ENCODE measurements around the gene GLB1L2. TPM values are rescaled to one million over a fixed set of nuclear protein-coding genes. Genes with fewer than 3 reads are reported as not detected.

The GLB1L2 gene
- polyA plus RNA-seq, 1 of the 3 experiments (the other 2 are of a cell fraction) = 3.4 TPM

DNA sequence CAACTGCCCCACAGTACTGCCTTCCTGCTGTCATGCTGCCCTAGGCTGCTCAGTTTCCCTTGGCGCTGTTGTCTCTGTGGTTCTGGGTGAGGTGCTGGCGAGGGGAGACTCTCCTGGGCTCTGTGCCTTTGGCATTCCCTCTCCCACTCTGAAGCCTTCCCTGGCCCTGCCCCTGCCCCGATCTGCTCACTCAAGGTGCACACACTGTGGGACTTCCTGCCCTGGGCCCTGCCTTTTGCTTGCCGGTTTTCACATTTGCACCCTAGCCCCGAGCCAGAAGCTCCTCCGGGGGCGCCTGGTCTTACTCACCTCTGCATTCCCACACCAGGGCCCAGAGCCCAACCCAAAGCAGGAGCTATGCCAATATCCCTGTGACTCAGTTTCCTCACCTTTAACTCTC, 68.2 kb downstream of the GLB1L2 start:
- H3K27me3 ChIP-seq (ENCODE audit: insufficient read depth) = no peaks in the 10 kb centered on the region
- H2AFZ ChIP-seq (ENCODE audit: low read depth) = no peak overlapping the region
- H3K4me3 ChIP-seq (ENCODE audit: low read depth in 2 of 2, low read length in 1 of 2) = no peak overlapping the region
- no peak for DNase-seq
- no peak for TF ChIP-seq TEAD4 (IDR thresholded peaks at IDR 0.05; ENCODE audit: borderline replicate concordance, insufficient read depth)
- TF ChIP-seq, protein P1, sequence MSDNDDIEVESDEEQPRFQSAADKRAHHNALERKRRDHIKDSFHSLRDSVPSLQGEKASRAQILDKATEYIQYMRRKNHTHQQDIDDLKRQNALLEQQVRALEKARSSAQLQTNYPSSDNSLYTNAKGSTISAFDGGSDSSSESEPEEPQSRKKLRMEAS (IDR thresholded peaks at IDR 0.05; ENCODE audit: low read depth) = no peak
- WGBS (ENCODE audit: low lambda C conversion rate) = 38% methylated on average over 2 of the region's 7 CpGs
- H3K4me2 ChIP-seq = no peak overlapping the region
- H3K9me3 ChIP-seq = no peaks in the 10 kb centered on the region
- H3K4me1 ChIP-seq (ENCODE audit: control insufficient read depth in 1 of 2, insufficient read depth in 2 of 2, low read depth in 1 of 2, low read length in 1 of 2) = peaks cover 0 to 15% of the 10 kb centered on the region in 2 experiments; a peak in 1 of 4 replicates
- H3K79me2 ChIP-seq (ENCODE audit: insufficient read depth) = no peaks in the 10 kb centered on the region
- no peaks in the 10 kb centered on the region for H4K20me1 ChIP-seq (ENCODE audit: insufficient read depth)
- no peak overlapping the region for H3K9ac ChIP-seq
- H3K27ac ChIP-seq (ENCODE audit: low read depth in 2 of 2, low read length in 1 of 2) = no peak overlapping the region
- ChIA-PET CTCF (no interaction called here), POLR2A (interaction anchor here (1.0 kb wide), 1 partner anchor 12 kb away, joined by 3 read pairs; the partner anchor contains the start of gene B3GAT1)
- H3K36me3 ChIP-seq (replicated peaks in 1 of 2; ENCODE audit: control insufficient read depth in 1 of 2, insufficient read depth in 2 of 2, low read length in 1 of 2) = no peaks in the 10 kb centered on the region
- H3F3A ChIP-seq (replicated peaks; ENCODE audit: insufficient read depth) = no peaks in the 10 kb centered on the region
- H3K9me2 ChIP-seq = no peaks in the 10 kb centered on the region

DNA sequence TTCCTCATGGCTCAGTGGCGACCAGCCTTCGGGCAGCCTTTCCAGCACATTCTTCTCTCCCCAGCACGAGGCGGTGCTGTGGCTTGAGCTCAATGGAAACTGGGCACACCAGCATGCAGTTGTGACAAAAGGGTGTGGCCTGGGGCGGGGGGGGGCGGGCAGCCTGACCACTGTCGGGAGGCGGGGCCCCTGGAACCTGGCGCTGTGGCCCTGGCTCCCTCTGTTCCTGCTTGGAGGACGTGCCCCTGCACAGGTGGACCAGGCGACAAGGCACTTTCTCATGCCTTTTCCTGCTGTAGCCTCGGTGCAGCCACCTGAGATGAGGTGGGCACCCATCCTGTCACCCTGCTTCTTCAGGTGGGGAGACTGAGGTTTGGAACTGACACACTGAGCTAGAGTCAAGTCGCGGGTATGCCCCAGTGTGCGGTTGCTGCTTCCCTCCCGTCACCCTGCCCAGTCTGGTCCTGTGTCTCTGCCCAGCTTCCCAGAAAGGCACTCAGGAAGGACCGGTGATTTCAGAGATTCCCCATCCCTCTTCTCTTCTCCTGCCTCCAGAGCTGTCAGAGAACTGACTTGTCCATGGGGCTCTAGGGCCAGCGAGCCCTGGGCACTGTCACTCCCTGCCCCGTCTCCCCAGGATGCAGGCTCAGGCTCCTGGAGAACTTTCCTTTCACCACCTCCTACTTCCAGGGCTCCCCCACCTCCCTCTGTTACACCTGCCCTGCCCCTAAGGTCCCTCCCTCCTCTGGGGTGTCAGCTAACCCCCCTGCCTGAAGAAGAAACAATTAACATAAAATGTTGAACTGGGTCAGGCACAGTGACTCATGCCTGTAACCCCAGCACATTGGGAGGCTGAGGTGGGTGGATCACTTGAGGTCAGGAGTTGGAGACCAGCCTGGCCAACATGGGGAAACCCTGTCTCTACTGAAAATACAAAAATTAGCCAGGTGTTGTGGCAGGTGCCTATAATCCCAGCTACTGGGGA, 70.3 kb downstream of the GLB1L2 start:
- ChIA-PET CTCF (interaction anchor here (1.4 kb wide), 1 partner anchor 10 kb away, joined by 4 read pairs; the partner anchor contains the start of gene B3GAT1), POLR2A (no interaction called here)
- WGBS (ENCODE audit: low lambda C conversion rate) = 64% methylated on average over 10 of the region's 19 CpGs
- Histone ChIP-seq H3F3A (replicated peaks; ENCODE audit: insufficient read depth) (no peaks in the 10 kb centered on the region), H3K4me1 (ENCODE audit: control insufficient read depth in 1 of 2, insufficient read depth in 2 of 2, low read depth in 1 of 2, low read length in 1 of 2) (peaks cover 0 to 16% of the 10 kb centered on the region in 2 experiments; a peak in 1 of 4 replicates), H3K9me2 (no peaks in the 10 kb centered on the region), H3K9me3 (no peaks in the 10 kb centered on the region), H3K79me2 (ENCODE audit: insufficient read depth) (no peaks in the 10 kb centered on the region), H3K9ac (no peak overlapping the region), H3K36me3 (replicated peaks in 1 of 2; ENCODE audit: control insufficient read depth in 1 of 2, insufficient read depth in 2 of 2, low read length in 1 of 2) (no peaks in the 10 kb centered on the region), H3K27ac (ENCODE audit: low read depth in 2 of 2, low read length in 1 of 2) (no peak overlapping the region), H3K4me2 (no peak overlapping the region), H4K20me1 (ENCODE audit: insufficient read depth) (no peaks in the 10 kb centered on the region), H3K27me3 (ENCODE audit: insufficient read depth) (no peaks in the 10 kb centered on the region), H2AFZ (ENCODE audit: low read depth) (no peak overlapping the region), H3K4me3 (ENCODE audit: low read depth in 2 of 2, low read length in 1 of 2) (no peak overlapping the region)
- DNase-seq = no peak
- TF ChIP-seq RCOR1 (IDR thresholded peaks at IDR 0.05; ENCODE audit: low read length) (no peak), TEAD4 (IDR thresholded peaks at IDR 0.05; ENCODE audit: borderline replicate concordance, insufficient read depth) (no peak), GATA2 (CRISPR knock-in tag; IDR thresholded peaks at IDR 0.05) (no peak), EZH2phosphoT487 (IDR thresholded peaks at IDR 0.05; ENCODE audit: borderline replicate concordance, low read depth) (no peak), TAF1 (IDR thresholded peaks at IDR 0.05; ENCODE audit: borderline replicate concordance, low read depth, low read length) (no peak), MXI1 (IDR thresholded peaks at IDR 0.05; ENCODE audit: low read depth, low read length) (no peak), EP300 (IDR thresholded peaks at IDR 0.05; ENCODE audit: borderline replicate concordance in 1 of 2, low read depth in 1 of 2, low read length in 1 of 2) (no peak), FOXJ3 (CRISPR knock-in tag; IDR thresholded peaks at IDR 0.05) (no peak)
- TF ChIP-seq, protein P2, sequence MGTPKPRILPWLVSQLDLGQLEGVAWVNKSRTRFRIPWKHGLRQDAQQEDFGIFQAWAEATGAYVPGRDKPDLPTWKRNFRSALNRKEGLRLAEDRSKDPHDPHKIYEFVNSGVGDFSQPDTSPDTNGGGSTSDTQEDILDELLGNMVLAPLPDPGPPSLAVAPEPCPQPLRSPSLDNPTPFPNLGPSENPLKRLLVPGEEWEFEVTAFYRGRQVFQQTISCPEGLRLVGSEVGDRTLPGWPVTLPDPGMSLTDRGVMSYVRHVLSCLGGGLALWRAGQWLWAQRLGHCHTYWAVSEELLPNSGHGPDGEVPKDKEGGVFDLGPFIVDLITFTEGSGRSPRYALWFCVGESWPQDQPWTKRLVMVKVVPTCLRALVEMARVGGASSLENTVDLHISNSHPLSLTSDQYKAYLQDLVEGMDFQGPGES (IDR thresholded peaks at IDR 0.05; ENCODE audit: low read depth, low read length) = no peak
- TF ChIP-seq, protein P3, sequence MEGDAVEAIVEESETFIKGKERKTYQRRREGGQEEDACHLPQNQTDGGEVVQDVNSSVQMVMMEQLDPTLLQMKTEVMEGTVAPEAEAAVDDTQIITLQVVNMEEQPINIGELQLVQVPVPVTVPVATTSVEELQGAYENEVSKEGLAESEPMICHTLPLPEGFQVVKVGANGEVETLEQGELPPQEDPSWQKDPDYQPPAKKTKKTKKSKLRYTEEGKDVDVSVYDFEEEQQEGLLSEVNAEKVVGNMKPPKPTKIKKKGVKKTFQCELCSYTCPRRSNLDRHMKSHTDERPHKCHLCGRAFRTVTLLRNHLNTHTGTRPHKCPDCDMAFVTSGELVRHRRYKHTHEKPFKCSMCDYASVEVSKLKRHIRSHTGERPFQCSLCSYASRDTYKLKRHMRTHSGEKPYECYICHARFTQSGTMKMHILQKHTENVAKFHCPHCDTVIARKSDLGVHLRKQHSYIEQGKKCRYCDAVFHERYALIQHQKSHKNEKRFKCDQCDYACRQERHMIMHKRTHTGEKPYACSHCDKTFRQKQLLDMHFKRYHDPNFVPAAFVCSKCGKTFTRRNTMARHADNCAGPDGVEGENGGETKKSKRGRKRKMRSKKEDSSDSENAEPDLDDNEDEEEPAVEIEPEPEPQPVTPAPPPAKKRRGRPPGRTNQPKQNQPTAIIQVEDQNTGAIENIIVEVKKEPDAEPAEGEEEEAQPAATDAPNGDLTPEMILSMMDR (IDR thresholded peaks at IDR 0.05) = no peak
- TF ChIP-seq, protein P4, sequence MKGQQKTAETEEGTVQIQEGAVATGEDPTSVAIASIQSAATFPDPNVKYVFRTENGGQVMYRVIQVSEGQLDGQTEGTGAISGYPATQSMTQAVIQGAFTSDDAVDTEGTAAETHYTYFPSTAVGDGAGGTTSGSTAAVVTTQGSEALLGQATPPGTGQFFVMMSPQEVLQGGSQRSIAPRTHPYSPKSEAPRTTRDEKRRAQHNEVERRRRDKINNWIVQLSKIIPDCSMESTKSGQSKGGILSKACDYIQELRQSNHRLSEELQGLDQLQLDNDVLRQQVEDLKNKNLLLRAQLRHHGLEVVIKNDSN (IDR thresholded peaks at IDR 0.05; ENCODE audit: borderline replicate concordance, low read depth) = no peak
